Measurements from ENCODE around the gene ANK3.

DNA sequence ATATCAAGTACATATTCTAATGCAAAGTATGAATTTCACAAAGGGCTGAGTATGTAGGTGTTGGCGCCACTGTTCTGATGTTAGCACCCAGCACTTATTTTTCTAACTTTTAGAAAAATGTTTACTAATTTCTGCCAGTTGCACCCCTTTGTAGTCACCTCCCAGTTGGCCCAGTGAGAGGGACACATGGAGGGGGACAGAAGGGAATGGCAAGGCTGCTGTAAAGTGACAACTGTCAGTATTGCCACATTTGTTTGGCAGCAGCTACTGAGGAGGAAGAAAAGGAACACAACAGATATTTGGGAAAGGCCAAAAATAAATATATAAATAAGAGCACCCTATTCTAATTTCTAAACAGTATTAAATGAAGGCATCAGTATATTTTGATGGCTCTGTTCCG is 57.3 kb downstream of the ANK3 start:
- TF ChIP-seq, protein P1, sequence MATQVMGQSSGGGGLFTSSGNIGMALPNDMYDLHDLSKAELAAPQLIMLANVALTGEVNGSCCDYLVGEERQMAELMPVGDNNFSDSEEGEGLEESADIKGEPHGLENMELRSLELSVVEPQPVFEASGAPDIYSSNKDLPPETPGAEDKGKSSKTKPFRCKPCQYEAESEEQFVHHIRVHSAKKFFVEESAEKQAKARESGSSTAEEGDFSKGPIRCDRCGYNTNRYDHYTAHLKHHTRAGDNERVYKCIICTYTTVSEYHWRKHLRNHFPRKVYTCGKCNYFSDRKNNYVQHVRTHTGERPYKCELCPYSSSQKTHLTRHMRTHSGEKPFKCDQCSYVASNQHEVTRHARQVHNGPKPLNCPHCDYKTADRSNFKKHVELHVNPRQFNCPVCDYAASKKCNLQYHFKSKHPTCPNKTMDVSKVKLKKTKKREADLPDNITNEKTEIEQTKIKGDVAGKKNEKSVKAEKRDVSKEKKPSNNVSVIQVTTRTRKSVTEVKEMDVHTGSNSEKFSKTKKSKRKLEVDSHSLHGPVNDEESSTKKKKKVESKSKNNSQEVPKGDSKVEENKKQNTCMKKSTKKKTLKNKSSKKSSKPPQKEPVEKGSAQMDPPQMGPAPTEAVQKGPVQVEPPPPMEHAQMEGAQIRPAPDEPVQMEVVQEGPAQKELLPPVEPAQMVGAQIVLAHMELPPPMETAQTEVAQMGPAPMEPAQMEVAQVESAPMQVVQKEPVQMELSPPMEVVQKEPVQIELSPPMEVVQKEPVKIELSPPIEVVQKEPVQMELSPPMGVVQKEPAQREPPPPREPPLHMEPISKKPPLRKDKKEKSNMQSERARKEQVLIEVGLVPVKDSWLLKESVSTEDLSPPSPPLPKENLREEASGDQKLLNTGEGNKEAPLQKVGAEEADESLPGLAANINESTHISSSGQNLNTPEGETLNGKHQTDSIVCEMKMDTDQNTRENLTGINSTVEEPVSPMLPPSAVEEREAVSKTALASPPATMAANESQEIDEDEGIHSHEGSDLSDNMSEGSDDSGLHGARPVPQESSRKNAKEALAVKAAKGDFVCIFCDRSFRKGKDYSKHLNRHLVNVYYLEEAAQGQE (IDR thresholded peaks at IDR 0.05; ENCODE audit: insufficient read depth in 1 of 2, low read depth in 2 of 2, low read length in 2 of 2): no peak
- TF ChIP-seq POLR2AphosphoS5 (IDR thresholded peaks at IDR 0.05; ENCODE audit: low read depth, low read length) (no peak), TAF1 (IDR thresholded peaks at IDR 0.05; ENCODE audit: borderline replicate concordance, insufficient read depth, low read length) (no peak), FOXP2 (optimal IDR thresholded peaks at IDR 0.05; ENCODE audit: borderline replicate concordance, extremely low read depth, extremely low read length, insufficient read depth) (no peak), SIN3A (IDR thresholded peaks at IDR 0.05; ENCODE audit: borderline replicate concordance, insufficient read depth, low read length) (no peak)
